ENCODE results near the gene ARF5. TPM values are rescaled to one million over a fixed set of nuclear protein-coding genes. Genes with fewer than 3 reads are reported as not detected.

The ARF5 gene
- total RNA-seq, 1 experiment from 2014 or later, result 163 TPM

DNA sequence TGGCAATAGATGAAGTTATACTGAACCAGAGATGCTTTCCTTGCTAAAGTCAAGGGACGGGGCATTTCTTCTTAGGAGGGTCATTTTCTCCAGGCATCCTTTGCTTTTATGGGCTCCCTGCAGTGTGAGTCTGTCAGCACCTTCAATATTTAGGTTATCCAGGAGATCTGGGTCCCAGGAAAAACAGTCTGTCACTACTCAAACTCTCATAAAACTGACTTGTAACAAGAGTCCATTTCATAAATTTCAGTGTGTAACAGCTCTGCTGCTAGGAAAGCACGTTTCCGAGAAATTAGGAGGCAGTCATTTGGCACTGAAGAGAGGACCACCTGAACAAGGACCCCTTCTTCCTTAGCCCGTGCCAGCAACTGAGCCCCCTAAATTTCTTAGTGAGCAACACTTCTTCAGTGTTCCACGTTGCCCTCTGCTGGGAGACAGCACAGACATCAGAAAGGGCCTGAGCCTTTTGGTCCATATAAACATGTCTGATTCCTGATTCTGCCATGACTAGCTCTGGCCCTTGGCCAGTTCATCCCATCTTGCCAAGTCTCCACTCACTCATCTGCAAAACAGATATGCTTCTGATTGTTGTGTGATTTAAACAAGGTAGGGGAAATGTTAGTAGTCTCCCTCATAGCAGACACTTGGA lies 10.1 kb upstream of the ARF5 start:
- peak; percentile 50; the same call in 1 of the 2 replicates for TF ChIP-seq CTCF (conservative IDR thresholded peaks at IDR 0.05; ENCODE audit: low read depth, low read length)
- no peak for TF ChIP-seq EZH2phosphoT487 (IDR thresholded peaks at IDR 0.05; ENCODE audit: borderline replicate concordance, low read length)
- peaks cover 5% of the 10 kb centered on the region; the same call in 1 of the 2 replicates for H4K20me1 ChIP-seq (ENCODE audit: low read length)
- H3K9me3 ChIP-seq (ENCODE audit: low read length), result no peaks in the 10 kb centered on the region
- H3F3A ChIP-seq (ENCODE audit: low read length, unreplicated experiment), result no peaks in the 10 kb centered on the region
- intact Hi-C loops (cut with micrococcal nuclease), result no loop called here
- H3K27me3 ChIP-seq (ENCODE audit: low read length), result no peaks in the 10 kb centered on the region
- no peak overlapping the region for H3K27ac ChIP-seq (ENCODE audit: low read length)
- H3K4me2 ChIP-seq (ENCODE audit: low read length), result no peak overlapping the region
- peaks cover 5% of the 10 kb centered on the region; the same call in 1 of the 2 replicates for H3K36me3 ChIP-seq (ENCODE audit: low read depth, low read length)
- H3K79me2 ChIP-seq (ENCODE audit: low read length), result peaks cover 28% of the 10 kb centered on the region
- H3K9ac ChIP-seq (ENCODE audit: low read length), result no peak overlapping the region
- DNase-seq, result no peak
- ATAC-seq, result peak; percentile 38
- CTCF ChIA-PET, result no interaction called here
- BruUV-seq (replicated peaks), result no TSS peak
- 0 out of 2 replicates have a peak, but pooled peaks cover 1% of the 10 kb centered on the region for H3K4me1 ChIP-seq (ENCODE audit: insufficient read depth, low read length)
- no peaks in the 10 kb centered on the region for H3K9me2 ChIP-seq (replicated peaks; ENCODE audit: low read length)
- H3K4me3 ChIP-seq (ENCODE audit: low read length), result no peak overlapping the region
- no peak overlapping the region for H2AFZ ChIP-seq (ENCODE audit: low read length)
- POLR2A ChIA-PET (ENCODE audit: unreplicated experiment), result no interaction called here

- ChIA-PET POLR2A (ENCODE audit: unreplicated experiment) (no interaction called here), CTCF (no interaction called here)
- no peaks in the 10 kb centered on the region for H3F3A ChIP-seq (ENCODE audit: low read length, unreplicated experiment)
- no peak overlapping the region for H3K27ac ChIP-seq (ENCODE audit: low read length)
- intact Hi-C loops (cut with micrococcal nuclease), result no loop called here
- H3K4me1 ChIP-seq (ENCODE audit: insufficient read depth, low read length), result 0 out of 2 replicates have a peak, but pooled peaks cover 8% of the 10 kb centered on the region
- no peak overlapping the region for H2AFZ ChIP-seq (ENCODE audit: low read length)
- no peaks in the 10 kb centered on the region for H3K9me3 ChIP-seq (ENCODE audit: low read length)
- no peaks in the 10 kb centered on the region for H3K27me3 ChIP-seq (ENCODE audit: low read length)
- no peaks in the 10 kb centered on the region for H3K9me2 ChIP-seq (replicated peaks; ENCODE audit: low read length)
- no peak overlapping the region for H3K4me3 ChIP-seq (ENCODE audit: low read length)
- ATAC-seq, result no peak; the same call in 1 of the 2 replicates
- H3K79me2 ChIP-seq (ENCODE audit: low read length), result peaks cover 35% of the 10 kb centered on the region
- BruUV-seq (replicated peaks), result no TSS peak
- H3K36me3 ChIP-seq (ENCODE audit: low read depth, low read length), result peaks cover 5% of the 10 kb centered on the region; the same call in 1 of the 2 replicates
- TF ChIP-seq CTCF (conservative IDR thresholded peaks at IDR 0.05; ENCODE audit: low read depth, low read length) (no peak), EZH2 (IDR thresholded peaks at IDR 0.05; ENCODE audit: low read length, unreplicated experiment) (no peak), EZH2phosphoT487 (IDR thresholded peaks at IDR 0.05; ENCODE audit: borderline replicate concordance, low read length) (no peak)
- no peak overlapping the region for H3K4me2 ChIP-seq (ENCODE audit: low read length)
- DNase-seq, result no peak
- H4K20me1 ChIP-seq (ENCODE audit: low read length), result peaks cover 11% of the 10 kb centered on the region
- H3K9ac ChIP-seq (ENCODE audit: low read length), result no peak overlapping the region
These were observed 9.4 kb upstream of the ARF5 start for GRCh38 chr7:127578711-127579275.

GRCh38 chr7:127580612-127581011 lies 7.6 kb upstream of the ARF5 start:
- CTCF ChIA-PET, result no interaction called here
- no peak overlapping the region for H3K9ac ChIP-seq (ENCODE audit: low read length)
- peaks cover 50% of the 10 kb centered on the region for H3K79me2 ChIP-seq (ENCODE audit: low read length)
- no peak overlapping the region for H3K4me2 ChIP-seq (ENCODE audit: low read length)
- H2AFZ ChIP-seq (ENCODE audit: low read length), result no peak overlapping the region
- ATAC-seq (no peak), DNase-seq (no peak)
- POLR2A ChIA-PET (ENCODE audit: unreplicated experiment), result no interaction called here
- no peaks in the 10 kb centered on the region for H3F3A ChIP-seq (ENCODE audit: low read length, unreplicated experiment)
- H3K9me2 ChIP-seq (replicated peaks; ENCODE audit: low read length), result no peaks in the 10 kb centered on the region
- peaks cover 17% of the 10 kb centered on the region for H4K20me1 ChIP-seq (ENCODE audit: low read length)
- H3K27ac ChIP-seq (ENCODE audit: low read length), result no peak overlapping the region
- no peaks in the 10 kb centered on the region for H3K27me3 ChIP-seq (ENCODE audit: low read length)
- no TSS peak for BruUV-seq (replicated peaks)
- peaks cover 5% of the 10 kb centered on the region; the same call in 1 of the 2 replicates for H3K36me3 ChIP-seq (ENCODE audit: low read depth, low read length)
- no peaks in the 10 kb centered on the region for H3K9me3 ChIP-seq (ENCODE audit: low read length)
- TF ChIP-seq CTCF (conservative IDR thresholded peaks at IDR 0.05; ENCODE audit: low read depth, low read length), result no peak
- TF ChIP-seq EZH2 (IDR thresholded peaks at IDR 0.05; ENCODE audit: low read length, unreplicated experiment), result no peak
- TF ChIP-seq EZH2phosphoT487 (IDR thresholded peaks at IDR 0.05; ENCODE audit: borderline replicate concordance, low read length), result no peak
- no peak overlapping the region for H3K4me3 ChIP-seq (ENCODE audit: low read length)
- H3K4me1 ChIP-seq (ENCODE audit: insufficient read depth, low read length), result peaks cover 13% of the 10 kb centered on the region; the same call in 1 of the 2 replicates
- intact Hi-C loops (cut with micrococcal nuclease), result no loop called here
